ENCODE data around the gene WDR81. TPM values are rescaled to one million over a fixed set of nuclear protein-coding genes. Genes with fewer than 3 reads are reported as not detected.
"Not testable (repeated sequence)": the region's sequence is repeated elsewhere in the genome, so short reads cannot be mapped to it uniquely, and the experiment has no call there.

Gene WDR81
- total RNA-seq, 1 donor from 2014 or later = 7.6 TPM

- intact Hi-C loops (cut with micrococcal nuclease) = no loop called here
- ATAC-seq (no peak), DNase-seq (no peak)
These were observed 12.7 kb upstream of the WDR81 start for GRCh38 chr17:1711804-1712203.

GRCh38 chr17:1712271-1712670 is 12.2 kb upstream of the WDR81 start:
- ATAC-seq (no peak), DNase-seq (no peak)
- intact Hi-C loops (cut with micrococcal nuclease) = no loop called here

- DNase-seq (no peak), ATAC-seq (no peak)
- intact Hi-C loops (cut with micrococcal nuclease) = no loop called here
These were observed 11.2 kb upstream of the WDR81 start for GRCh38 chr17:1713160-1713877.

GRCh38 chr17:1713878-1714426 is 10.6 kb upstream of the WDR81 start:
- intact Hi-C loops (cut with micrococcal nuclease) = no loop called here
- no peak for DNase-seq
- no peak for ATAC-seq

GRCh38 chr17:1714427-1714979 is 10.0 kb upstream of the WDR81 start:
- intact Hi-C loops (cut with micrococcal nuclease) = no loop called here
- ATAC-seq = peak; percentile 57

GRCh38 chr17:1714980-1715802 is 9.3 kb upstream of the WDR81 start:
- ATAC-seq = peak; percentile 67
- intact Hi-C loops (cut with micrococcal nuclease) = loop anchor here (5.0 kb wide), 1 partner anchor 67 kb away; no protein-coding TSS in a partner anchor
- peak; percentile 94 for DNase-seq

More at GRCh38 chr17:1714427-1714979, 10.0 kb upstream of the WDR81 start:
- DNase-seq = peak; percentile 99

GRCh38 chr17:1715803-1716075 is 8.8 kb upstream of the WDR81 start:
- no peak for ATAC-seq
- intact Hi-C loops (cut with micrococcal nuclease) = loop anchor here (5.0 kb wide), 1 partner anchor 67 kb away; no protein-coding TSS in a partner anchor
- no peak for DNase-seq

GRCh38 chr17:1716076-1716911 is 8.2 kb upstream of the WDR81 start:
- ATAC-seq = peak; percentile 72
- intact Hi-C loops (cut with micrococcal nuclease) = loop anchor here (5.0 kb wide), 1 partner anchor 66 kb away; no protein-coding TSS in a partner anchor
- DNase-seq = peak; percentile 100

GRCh38 chr17:1716912-1717695 is 7.4 kb upstream of the WDR81 start:
- ATAC-seq = peak; percentile 63
- intact Hi-C loops (cut with micrococcal nuclease) = loop anchor here (5.0 kb wide), 1 partner anchor 65 kb away; no protein-coding TSS in a partner anchor
- DNase-seq = peak; percentile 83

GRCh38 chr17:1718362-1719165 is 5.9 kb upstream of the WDR81 start:
- DNase-seq = no peak
- ATAC-seq = no peak
- intact Hi-C loops (cut with micrococcal nuclease) = loop anchor here (5.0 kb wide), 1 partner anchor 64 kb away; no protein-coding TSS in a partner anchor

- intact Hi-C loops (cut with micrococcal nuclease) = no loop called here
- ATAC-seq (no peak), DNase-seq (peak; percentile 68)
These were observed 3.6 kb upstream of the WDR81 start for GRCh38 chr17:1720856-1721386.

GRCh38 chr17:1722022-1722421 is 2.5 kb upstream of the WDR81 start:
- DNase-seq; intact Hi-C loops (cut with micrococcal nuclease); ATAC-seq: not testable (repeated sequence)

GRCh38 chr17:1724869-1725641 is 551 bp downstream of the WDR81 start:
- peak; percentile 56 for DNase-seq
- intact Hi-C loops (cut with micrococcal nuclease) = no loop called here
- ATAC-seq = peak; percentile 55

- intact Hi-C loops (cut with micrococcal nuclease) = no loop called here
- DNase-seq = no peak
- no peak for ATAC-seq
These were observed 1.4 kb downstream of the WDR81 start for GRCh38 chr17:1725642-1726511.

- DNase-seq = no peak
- ATAC-seq = no peak
- intact Hi-C loops (cut with micrococcal nuclease) = no loop called here
These were observed 2.2 kb downstream of the WDR81 start for GRCh38 chr17:1726626-1727257.

Measured in left ventricle myocardium superior (tissue), 1 donor.